Neutrophil (primary cell): ENCODE data around the gene SGCA.
A peak's percentile ranks its signal among the peaks of the same experiment; 100 is the strongest.

Source experiments
- H3K27ac ChIP-seq: fragments of 200-600 bp; sonication (generic); 2 replicates; pipeline ENCODE4 v1.5.1; 2016; ENCODE audit warnings: mild to moderate bottlenecking, moderate library complexity
- H3K27me3 ChIP-seq: fragments of 200-600 bp; sonication (generic); 2 replicates; pipeline ENCODE4 v1.6.0; 2016; ENCODE audit warnings: mild to moderate bottlenecking
- H3K36me3 ChIP-seq: fragments of 200-600 bp; sonication (generic); 2 replicates; pipeline ENCODE4 v1.5.1; 2017
- H3K4me1 ChIP-seq, 2 experiments: fragments of 200-600 bp in 1 of 2; sonication (generic) in 1 of 2; 1 replicate in 1 of 2; 2 replicates in 1 of 2; pipeline versions ENCODE4 v1.5.1 to v1.6.1; 2013 to 2016; ENCODE audit warnings: low read depth in 1 of 2, low read length in 1 of 2, mild to moderate bottlenecking in 1 of 2, moderate library complexity in 1 of 2; ENCODE audit not compliant: control insufficient read depth in 1 of 2, insufficient read depth in 1 of 2
- H3K4me3 ChIP-seq, 2 experiments: fragments of 200-600 bp in 1 of 2; sonication (generic) in 1 of 2; 1 replicate in 1 of 2; 2 replicates in 1 of 2; pipeline ENCODE4 v1.5.1; 2013 to 2016; ENCODE audit warnings: low read depth in 1 of 2, low read length in 1 of 2, mild to moderate bottlenecking in 1 of 2, moderate library complexity in 1 of 2
- H3K9me3 ChIP-seq: fragments of 200-600 bp; sonication (generic); 2 replicates; pipeline ENCODE4 v1.5.1; 2016
- CTCF ChIP-seq: fragments of 200-600 bp; sonication (generic); IDR thresholded peaks from 2 replicates; pipeline ENCODE4 v1.5.1; 2016; ENCODE audit warnings: antibody characterized with exemption

Gene SGCA

GRCh38 chr17:50177983-50178834 is 12.4 kb downstream of the SGCA start:
- Histone ChIP-seq H3K4me3 (peak overlapping the region in 1 of 2 experiments; percentile 40), H3K4me1 (peaks cover 33 to 34% of the 10 kb centered on the region in 2 experiments), H3K9me3 (no peaks in the 10 kb centered on the region), H3K27ac (no peak overlapping the region), H3K27me3 (no peaks in the 10 kb centered on the region), H3K36me3 (no peaks in the 10 kb centered on the region)
- no peak for TF ChIP-seq CTCF

- no peak for TF ChIP-seq CTCF
- no peak overlapping the region for H3K27ac ChIP-seq
- H3K4me1 ChIP-seq = peaks cover 52 to 53% of the 10 kb centered on the region in 2 experiments
- no peaks in the 10 kb centered on the region for H3K36me3 ChIP-seq
- no peaks in the 10 kb centered on the region for H3K27me3 ChIP-seq
- no peak overlapping the region for H3K4me3 ChIP-seq
- H3K9me3 ChIP-seq = no peaks in the 10 kb centered on the region
These were observed 14.3 kb downstream of the SGCA start for GRCh38 chr17:50180111-50180510.

GRCh38 chr17:50180620-50181019 is 14.8 kb downstream of the SGCA start:
- Histone ChIP-seq H3K27ac (no peak overlapping the region), H3K9me3 (no peaks in the 10 kb centered on the region), H3K4me1 (peaks cover 57 to 58% of the 10 kb centered on the region in 2 experiments), H3K27me3 (no peaks in the 10 kb centered on the region), H3K36me3 (no peaks in the 10 kb centered on the region), H3K4me3 (no peak overlapping the region)
- TF ChIP-seq CTCF = no peak

- H3K4me1 ChIP-seq = peaks cover 58 to 60% of the 10 kb centered on the region in 2 experiments
- no peaks in the 10 kb centered on the region for H3K36me3 ChIP-seq
- peak overlapping the region; percentile 48 for H3K27ac ChIP-seq
- H3K4me3 ChIP-seq = no peak overlapping the region
- no peaks in the 10 kb centered on the region for H3K27me3 ChIP-seq
- no peak for TF ChIP-seq CTCF
- no peaks in the 10 kb centered on the region for H3K9me3 ChIP-seq
These were observed 15.3 kb downstream of the SGCA start for GRCh38 chr17:50181144-50181543.

GRCh38 chr17:50181591-50182560 is 16.1 kb downstream of the SGCA start:
- Histone ChIP-seq H3K4me1 (peaks cover 58 to 60% of the 10 kb centered on the region in 2 experiments), H3K4me3 (no peak overlapping the region), H3K27ac (peak overlapping the region; percentile 48), H3K27me3 (no peaks in the 10 kb centered on the region), H3K36me3 (no peaks in the 10 kb centered on the region), H3K9me3 (no peaks in the 10 kb centered on the region)
- no peak for TF ChIP-seq CTCF
